ENCODE measurements around the gene HIVEP2.

HIVEP2 gene

DNA sequence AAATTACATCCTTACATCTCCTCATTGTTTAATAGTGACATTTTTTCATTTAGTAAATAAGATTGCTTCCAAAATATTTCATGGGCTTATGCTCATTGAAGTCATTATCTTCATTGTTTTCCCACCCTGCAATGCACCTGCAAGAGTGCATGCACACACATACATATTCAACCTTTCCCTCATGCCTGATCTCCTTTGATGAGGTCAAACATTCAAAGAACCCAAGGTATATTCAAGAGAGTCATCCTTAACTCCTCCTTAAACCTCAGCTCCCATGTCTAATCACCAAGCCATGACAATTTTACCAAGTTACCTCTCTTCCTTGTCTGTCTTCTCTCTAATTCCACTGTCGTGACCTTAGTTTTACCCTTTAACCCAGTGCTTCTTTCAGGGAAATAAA, 56.5 kb downstream of the HIVEP2 start:
- no peak for DNase-seq (ENCODE audit: low read depth in 2 of 2)

DNA sequence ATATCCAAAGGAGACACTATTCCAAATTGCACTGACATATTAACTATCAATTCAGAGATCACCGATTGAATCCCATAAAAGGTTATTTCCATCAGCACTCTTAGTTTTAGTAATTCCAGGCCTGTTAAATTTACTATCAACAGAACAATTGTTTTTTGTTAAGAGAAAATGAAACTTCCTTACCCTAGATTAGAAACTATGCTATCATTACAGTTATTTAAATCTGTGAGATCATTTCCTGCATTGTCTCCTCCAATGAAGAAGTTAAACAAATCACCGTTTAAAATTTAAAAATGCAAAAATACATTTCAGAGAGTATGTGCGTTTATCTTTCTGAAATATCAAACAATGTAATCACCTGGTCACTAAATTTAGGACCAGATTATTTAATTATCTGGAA, 57.5 kb downstream of the HIVEP2 start:
- no peak for DNase-seq (ENCODE audit: low read depth in 2 of 2)

GRCh38 chr6:142886431-142887170, 58.4 kb downstream of the HIVEP2 start:
- DNase-seq (ENCODE audit: low read depth in 2 of 2) = no peak

- peak; percentile 94 for DNase-seq (ENCODE audit: low read depth in 2 of 2)
These were observed 59.7 kb downstream of the HIVEP2 start for GRCh38 chr6:142885182-142885867.

- no peak for DNase-seq (ENCODE audit: low read depth in 2 of 2)
These were observed 60.6 kb downstream of the HIVEP2 start for GRCh38 chr6:142884214-142885035.

GRCh38 chr6:142883011-142883410, 62.0 kb downstream of the HIVEP2 start:
- DNase-seq (ENCODE audit: low read depth in 2 of 2) = peak in 1 of 2 experiments; percentile 50

- no peak for DNase-seq (ENCODE audit: low read depth in 2 of 2)
These were observed 63.2 kb downstream of the HIVEP2 start for GRCh38 chr6:142881761-142882160.

DNA sequence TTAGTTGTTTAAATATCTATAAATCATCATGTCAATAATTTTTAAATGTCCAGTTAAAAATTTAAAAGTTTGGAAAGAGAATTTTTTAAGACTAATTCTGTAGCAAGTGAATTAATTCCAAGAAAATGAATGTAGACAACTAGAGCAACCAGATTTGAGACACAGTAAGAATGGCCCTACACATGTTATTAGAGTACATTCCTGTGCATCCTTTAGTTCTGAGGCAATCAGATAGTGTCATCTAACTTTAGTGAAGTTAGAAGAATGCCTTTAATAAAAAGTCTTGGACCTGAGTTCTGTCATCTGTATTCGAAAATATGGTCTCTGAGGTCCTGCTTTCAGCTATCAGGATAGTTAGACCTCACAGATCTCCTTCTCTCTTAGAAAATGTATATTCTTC, 63.7 kb downstream of the HIVEP2 start:
- DNase-seq (ENCODE audit: low read depth in 2 of 2) = no peak

DNA sequence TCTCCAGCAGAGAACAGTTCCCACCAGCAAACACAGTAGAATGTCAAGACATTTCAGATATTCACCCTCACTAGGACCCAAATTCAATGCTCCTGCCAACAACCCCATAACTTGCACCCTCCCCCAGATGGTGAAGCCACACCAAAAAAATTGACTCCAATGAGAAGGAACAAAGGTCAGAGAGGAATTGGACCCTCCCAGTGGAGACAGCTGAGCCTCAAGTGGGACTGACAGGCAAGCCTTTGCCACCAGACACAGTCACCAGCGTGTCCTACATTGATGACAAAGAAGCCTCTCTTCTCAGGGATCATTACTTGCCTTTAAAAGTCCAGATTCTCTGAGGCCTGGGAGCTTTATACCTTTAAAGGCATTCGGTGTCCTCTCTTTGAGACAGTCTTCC, 64.8 kb downstream of the HIVEP2 start:
- no peak for DNase-seq (ENCODE audit: low read depth in 2 of 2)

DNA sequence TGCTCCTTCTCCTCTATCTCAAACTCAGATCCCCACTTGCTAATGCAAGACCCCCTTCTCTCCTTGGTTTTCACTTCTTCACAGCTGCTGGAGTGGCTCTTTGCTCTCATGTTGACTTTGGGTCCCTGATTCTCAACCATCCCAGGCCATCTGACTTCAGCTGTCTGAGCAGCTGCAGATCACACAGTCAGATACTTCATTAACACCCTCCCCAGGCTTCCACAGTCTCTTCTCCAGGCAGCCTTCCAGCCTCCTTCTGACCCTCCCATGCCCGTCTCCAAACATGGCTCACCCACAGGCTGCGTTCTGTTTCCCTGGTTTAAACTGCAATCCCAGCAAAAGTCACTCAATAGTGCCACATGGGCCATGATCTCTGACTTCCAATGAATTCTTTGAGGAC, 65.4 kb downstream of the HIVEP2 start:
- no peak for DNase-seq (ENCODE audit: low read depth in 2 of 2)

- no peak for DNase-seq (ENCODE audit: low read depth in 2 of 2)
These were observed 65.9 kb downstream of the HIVEP2 start for GRCh38 chr6:142879076-142879475.

GRCh38 chr6:142878407-142878806, 66.6 kb downstream of the HIVEP2 start:
- DNase-seq (ENCODE audit: low read depth in 2 of 2) = no peak

GRCh38 chr6:142874676-142875075, 70.3 kb downstream of the HIVEP2 start:
- DNase-seq (ENCODE audit: low read depth in 2 of 2) = no peak

- DNase-seq (ENCODE audit: low read depth in 2 of 2) = no peak
These were observed 72.6 kb downstream of the HIVEP2 start for GRCh38 chr6:142872376-142872775.

DNA sequence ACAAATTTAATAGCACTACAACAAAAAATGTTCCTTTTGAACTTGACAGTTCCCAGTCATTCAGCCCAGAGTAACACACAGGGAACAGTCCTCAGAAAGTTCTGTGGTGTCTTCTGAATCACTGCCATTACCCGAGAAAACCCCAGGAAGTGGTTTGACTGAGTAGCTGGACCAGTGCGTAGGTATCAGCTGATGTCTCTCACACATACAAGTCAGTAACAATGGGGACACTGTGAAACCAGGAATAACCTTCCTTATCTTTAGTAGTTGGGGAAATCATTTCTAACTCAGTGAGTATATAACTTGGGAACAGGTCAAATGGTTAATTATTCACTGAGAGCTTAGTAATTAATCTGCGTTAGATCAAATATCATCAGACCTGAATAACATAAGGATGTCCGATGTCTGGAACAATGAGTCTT, 73.1 kb downstream of the HIVEP2 start:
- peak; percentile 38 to 39 for DNase-seq (ENCODE audit: low read depth in 2 of 2)

DNA sequence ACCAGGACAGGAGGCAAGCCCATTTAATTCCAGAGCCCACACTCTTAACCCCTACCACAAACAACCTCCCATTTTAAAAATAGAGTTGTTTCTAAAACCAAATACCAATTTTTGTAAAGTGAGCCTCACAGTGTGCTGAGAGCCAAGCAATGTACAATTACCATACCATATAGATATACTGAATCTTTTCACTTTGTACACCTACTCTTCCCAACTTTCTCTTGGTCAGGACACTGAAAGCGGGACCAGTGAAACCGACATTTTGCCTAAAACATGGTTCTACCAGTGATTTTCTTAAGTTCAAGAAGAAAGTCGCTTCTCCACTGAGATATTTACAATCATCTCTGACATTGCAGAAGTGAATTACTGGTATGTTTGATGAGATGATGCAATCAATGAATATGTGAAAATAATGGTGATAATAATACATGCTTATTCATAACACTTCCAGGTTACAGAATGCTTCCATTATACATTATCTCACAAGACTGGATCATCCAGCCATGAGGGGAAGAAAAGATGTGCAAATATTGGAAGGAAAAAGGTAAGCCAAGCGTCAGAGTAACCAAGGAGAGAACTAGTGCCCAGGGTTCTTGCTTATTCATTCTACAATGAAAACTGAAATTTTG, 74.1 kb downstream of the HIVEP2 start:
- no peak for DNase-seq (ENCODE audit: low read depth in 2 of 2)

DNA sequence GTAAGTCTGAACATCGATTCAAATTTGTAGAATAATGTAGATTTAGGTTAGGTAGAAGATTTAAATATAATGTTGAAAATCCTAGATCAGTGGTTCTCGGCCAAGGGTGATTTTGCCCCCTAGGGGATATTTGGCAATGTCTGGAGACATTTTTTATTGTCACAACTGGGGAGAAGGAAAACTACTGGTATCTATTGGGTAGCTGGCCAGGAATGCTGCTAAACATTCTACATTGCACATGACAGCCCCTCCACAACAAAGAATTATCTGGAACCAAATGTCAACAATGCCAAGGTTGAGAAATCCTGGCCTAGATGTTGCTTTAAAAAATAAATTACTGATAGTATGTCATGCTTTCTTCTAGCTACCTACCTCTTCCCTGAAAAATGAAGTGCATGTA, 76.1 kb downstream of the HIVEP2 start:
- DNase-seq (ENCODE audit: low read depth in 2 of 2) = no peak

DNA sequence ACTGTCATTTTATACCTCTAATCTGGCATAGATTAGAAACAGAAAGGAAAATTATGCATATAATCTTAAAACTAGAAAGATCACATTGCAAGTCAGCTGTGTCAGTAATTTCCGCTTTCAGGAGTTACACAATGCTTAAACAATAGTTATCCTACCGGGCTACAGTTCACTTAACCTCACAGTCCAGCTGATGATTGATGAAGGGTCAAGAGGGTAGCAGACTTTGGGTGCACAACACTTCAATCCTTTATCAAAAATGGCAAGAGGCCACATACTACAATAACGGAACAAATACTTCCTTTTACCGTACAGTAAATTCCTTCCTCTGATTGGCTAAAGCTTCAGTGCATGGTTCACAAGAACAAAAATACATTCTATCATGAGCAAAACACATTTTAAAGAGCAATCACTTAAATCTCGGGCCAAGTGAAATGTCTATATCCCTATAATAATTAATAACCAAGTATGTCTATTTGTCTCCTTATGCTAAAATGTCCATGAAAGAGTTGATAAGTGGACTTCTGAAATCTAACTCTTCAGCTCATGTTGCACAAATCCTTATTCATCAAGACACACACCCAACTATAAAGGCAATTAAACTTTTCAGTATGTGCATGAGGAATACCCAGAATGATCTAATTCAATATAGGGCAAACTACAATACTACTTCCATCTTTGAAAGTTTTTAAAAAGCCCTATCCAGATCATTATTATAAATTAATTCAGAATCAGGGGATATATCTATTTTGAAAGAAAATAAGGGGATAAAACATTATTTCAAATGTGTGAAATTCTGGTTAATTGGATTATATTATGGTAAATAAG, 76.8 kb downstream of the HIVEP2 start:
- no peak for DNase-seq (ENCODE audit: low read depth in 2 of 2)

GRCh38 chr6:142867355-142867801, 77.6 kb downstream of the HIVEP2 start:
- no peak for DNase-seq (ENCODE audit: low read depth in 2 of 2)

DNA sequence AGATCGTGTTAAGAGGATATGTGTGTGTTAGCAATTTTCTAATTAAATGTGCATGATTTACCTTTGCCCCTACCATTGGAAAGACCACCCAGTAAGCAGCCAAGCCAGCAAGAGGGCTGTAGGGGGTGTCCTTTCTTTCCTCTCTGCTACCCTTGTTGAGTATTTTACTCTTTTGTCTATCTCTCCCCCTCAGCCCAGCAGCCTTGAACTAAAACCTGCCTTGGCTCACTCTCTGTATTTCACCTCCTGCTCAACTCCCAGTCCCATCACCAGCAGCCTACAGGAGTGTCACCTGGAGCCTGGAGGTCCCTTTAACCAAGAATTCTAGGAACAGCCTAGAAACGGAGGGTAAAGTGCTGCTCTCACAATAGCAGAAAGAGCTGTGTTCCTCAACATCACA, 81.0 kb downstream of the HIVEP2 start:
- DNase-seq (ENCODE audit: low read depth in 2 of 2) = no peak

DNA sequence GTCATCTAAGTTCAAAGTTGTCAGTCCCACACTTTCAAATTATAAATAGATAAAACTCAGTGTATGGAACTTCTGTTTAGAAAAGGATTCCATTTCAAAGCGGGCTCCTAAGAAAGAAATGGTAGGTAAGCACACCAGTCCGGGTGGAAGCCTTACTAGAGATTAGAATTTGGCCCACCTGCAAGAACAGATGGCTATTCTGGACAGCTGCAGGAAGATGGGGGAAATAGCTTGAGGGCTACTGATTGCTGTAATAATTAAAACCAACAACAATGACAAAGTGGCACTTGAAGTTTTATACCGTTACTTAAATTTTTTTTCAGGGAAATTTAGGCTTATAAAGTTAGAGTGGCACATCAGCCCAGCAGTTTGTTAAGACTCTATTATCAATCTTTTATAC, 83.3 kb downstream of the HIVEP2 start:
- DNase-seq (ENCODE audit: low read depth in 2 of 2) = no peak
